ENCODE results near the gene TBC1D8. TPM values are rescaled to one million over a fixed set of nuclear protein-coding genes. Genes with fewer than 3 reads are reported as not detected.

Gene TBC1D8
- total and polyA plus RNA-seq, 2 of the 13 experiments (the other 11 are each of a cell fraction or from before 2014, with no cell fraction given) = 45.1 to 95.4 TPM

DNA sequence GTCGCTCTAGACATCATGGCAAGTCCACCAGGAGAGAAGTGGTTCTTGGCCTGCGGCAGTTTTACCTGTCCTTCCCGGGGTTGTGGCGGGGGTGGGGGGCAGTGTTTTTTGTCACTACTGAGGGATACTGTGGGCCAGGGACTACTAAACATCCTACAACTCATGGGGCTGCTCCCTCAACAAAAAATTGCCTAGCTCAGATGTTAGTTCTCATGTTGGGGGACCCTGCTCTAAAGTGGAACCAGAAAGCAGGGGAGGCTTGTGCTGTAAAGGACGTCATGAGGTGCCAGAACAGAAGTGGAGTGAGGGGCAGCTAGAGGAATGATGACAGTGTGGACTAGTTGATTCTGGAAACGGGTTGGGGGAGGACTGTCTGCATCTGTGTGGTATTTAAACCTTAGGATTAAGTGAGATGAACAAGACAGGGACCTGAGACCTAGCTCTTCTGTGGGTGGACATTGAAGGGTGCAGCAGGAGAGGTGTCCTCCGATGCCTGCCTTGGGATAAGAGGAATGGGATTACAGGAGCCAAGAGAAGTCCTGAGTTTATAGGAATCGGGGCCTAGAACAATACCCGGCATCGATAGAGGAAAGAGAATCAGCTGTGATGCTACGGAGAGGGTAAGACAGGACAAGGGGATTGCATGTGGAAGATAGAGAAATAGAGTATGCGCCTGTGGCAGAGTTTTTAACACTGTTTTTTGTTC, 146.4 kb downstream of the TBC1D8 start (continued):
- peak; percentile 92 for TF ChIP-seq RBM22 (optimal IDR thresholded peaks at IDR 0.05; ENCODE audit: low read length)
- no peak for TF ChIP-seq SP1 (IDR thresholded peaks at IDR 0.05)
- TF ChIP-seq SP1 (CRISPR knock-in tag; IDR thresholded peaks at IDR 0.05) = no peak
- 0 out of 2 replicates have a peak, but pooled peaks have one; percentile 44 for TF ChIP-seq ZNF709 (CRISPR knock-in tag; IDR thresholded peaks at IDR 0.05)
- TF ChIP-seq, protein P1, sequence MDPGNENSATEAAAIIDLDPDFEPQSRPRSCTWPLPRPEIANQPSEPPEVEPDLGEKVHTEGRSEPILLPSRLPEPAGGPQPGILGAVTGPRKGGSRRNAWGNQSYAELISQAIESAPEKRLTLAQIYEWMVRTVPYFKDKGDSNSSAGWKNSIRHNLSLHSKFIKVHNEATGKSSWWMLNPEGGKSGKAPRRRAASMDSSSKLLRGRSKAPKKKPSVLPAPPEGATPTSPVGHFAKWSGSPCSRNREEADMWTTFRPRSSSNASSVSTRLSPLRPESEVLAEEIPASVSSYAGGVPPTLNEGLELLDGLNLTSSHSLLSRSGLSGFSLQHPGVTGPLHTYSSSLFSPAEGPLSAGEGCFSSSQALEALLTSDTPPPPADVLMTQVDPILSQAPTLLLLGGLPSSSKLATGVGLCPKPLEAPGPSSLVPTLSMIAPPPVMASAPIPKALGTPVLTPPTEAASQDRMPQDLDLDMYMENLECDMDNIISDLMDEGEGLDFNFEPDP (CRISPR knock-in tag; conservative IDR thresholded peaks at IDR 0.05) = no peak
- no peak for TF ChIP-seq CHD4 (IDR thresholded peaks at IDR 0.05; ENCODE audit: borderline replicate concordance, low read length)
- TF ChIP-seq ISX (CRISPR knock-in tag; conservative IDR thresholded peaks at IDR 0.05) = no peak
- TF ChIP-seq ZNF292 (CRISPR knock-in tag; IDR thresholded peaks at IDR 0.05; ENCODE audit: borderline replicate concordance, low read depth) = no peak
- TF ChIP-seq EEA1 (CRISPR knock-in tag; IDR thresholded peaks at IDR 0.05; ENCODE audit: borderline replicate concordance) = 0 out of 2 replicates have a peak, but pooled peaks have one; percentile 35
- TF ChIP-seq, protein P2, sequence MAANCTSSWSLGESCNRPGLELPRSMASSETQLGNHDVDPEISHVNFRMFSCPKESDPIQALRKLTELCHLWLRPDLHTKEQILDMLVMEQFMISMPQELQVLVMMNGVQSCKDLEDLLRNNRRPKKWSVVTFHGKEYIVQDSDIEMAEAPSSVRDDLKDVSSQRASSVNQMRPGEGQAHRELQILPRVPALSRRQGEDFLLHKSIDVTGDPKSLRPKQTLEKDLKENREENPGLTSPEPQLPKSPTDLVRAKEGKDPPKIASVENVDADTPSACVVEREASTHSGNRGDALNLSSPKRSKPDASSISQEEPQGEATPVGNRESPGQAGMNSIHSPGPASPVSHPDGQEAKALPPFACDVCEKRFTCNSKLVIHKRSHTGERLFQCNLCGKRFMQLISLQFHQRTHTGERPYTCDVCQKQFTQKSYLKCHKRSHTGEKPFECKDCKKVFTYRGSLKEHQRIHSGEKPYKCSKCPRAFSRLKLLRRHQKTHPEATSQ (CRISPR knock-in tag; IDR thresholded peaks at IDR 0.05; ENCODE audit: borderline replicate concordance) = 0 out of 2 replicates have a peak, but pooled peaks have one; percentile 25
- no peak for TF ChIP-seq ZNF850 (CRISPR knock-in tag; conservative IDR thresholded peaks at IDR 0.05)
- no peak for TF ChIP-seq FIP1L1 (IDR thresholded peaks at IDR 0.05; ENCODE audit: borderline replicate concordance, insufficient read depth, low read depth, low read length)
- no peak for TF ChIP-seq JUN (CRISPR knock-in tag; IDR thresholded peaks at IDR 0.05)
- TF ChIP-seq ZFP37 (CRISPR knock-in tag; IDR thresholded peaks at IDR 0.05; ENCODE audit: borderline replicate concordance) = 0 out of 2 replicates have a peak, but pooled peaks have one; percentile 46
- TF ChIP-seq ZBTB20 (CRISPR knock-in tag; IDR thresholded peaks at IDR 0.05; ENCODE audit: borderline replicate concordance, low read depth) = no peak

Data from HepG2 (cell line).